HG03457 (cell line): Measurements from ENCODE around the gene HSD11B2.

Experiments used
- ATAC-seq: cut with Tn5 transposase; IDR thresholded peaks from one replicate; pipeline ENCODE4 v1.9.1; 2021; ENCODE audit warnings: moderate number of reproducible peaks; ENCODE audit not compliant: unreplicated experiment

The HSD11B2 gene

DNA sequence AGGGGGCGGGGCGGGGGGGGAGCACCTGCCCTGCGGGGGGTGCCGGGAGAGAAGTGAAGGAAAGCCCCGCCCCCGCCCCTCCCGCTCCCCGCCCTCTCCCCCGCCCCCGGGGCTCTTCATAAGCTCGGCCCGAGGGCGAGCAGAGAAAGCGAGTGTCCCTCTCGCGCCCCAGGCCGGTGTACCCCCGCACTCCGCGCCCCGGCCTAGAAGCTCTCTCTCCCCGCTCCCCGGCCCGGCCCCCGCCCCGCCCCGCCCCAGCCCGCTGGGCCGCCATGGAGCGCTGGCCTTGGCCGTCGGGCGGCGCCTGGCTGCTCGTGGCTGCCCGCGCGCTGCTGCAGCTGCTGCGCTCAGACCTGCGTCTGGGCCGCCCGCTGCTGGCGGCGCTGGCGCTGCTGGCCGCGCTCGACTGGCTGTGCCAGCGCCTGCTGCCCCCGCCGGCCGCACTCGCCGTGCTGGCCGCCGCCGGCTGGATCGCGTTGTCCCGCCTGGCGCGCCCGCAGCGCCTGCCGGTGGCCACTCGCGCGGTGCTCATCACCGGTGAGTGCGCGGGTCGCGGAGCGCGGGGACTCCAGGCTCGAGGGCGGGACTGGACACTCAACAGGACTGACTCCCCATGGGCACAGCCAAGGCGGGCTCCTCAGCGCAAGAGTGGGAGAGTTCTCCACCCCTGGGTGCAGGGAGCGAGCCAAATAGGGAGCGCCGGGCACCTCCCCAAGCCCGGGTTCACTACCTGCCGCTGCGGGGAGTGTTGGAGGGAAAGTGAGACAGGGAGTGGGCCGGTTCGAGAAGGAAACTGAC, at the start of gene HSD11B2:
Gene HSD11B2, plus strand, starts transcription at position 145 of the 798 bp plus-strand sequence. Its CDS starts 128 bp downstream, at position 273.
- ATAC-seq = no peak

DNA sequence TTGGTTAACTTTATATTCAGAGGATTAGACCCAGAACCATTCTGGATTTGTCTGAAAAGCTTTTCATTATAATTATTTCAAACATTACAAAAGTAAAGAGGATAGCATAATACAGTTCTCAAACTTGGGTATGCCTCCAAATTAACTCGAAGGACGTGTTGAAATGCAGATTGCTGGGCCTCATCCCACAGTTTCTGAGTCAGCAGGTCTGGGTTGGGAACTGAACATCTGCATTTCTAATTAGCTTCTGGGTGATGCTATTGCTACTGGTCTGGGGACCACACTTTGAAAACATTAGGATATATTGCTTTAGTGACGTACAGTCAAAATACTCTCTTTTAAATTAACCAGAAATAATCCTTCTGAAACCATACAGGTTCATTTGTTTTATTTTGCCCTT, 47.6 kb upstream of the HSD11B2 start:
- ATAC-seq = no peak

DNA sequence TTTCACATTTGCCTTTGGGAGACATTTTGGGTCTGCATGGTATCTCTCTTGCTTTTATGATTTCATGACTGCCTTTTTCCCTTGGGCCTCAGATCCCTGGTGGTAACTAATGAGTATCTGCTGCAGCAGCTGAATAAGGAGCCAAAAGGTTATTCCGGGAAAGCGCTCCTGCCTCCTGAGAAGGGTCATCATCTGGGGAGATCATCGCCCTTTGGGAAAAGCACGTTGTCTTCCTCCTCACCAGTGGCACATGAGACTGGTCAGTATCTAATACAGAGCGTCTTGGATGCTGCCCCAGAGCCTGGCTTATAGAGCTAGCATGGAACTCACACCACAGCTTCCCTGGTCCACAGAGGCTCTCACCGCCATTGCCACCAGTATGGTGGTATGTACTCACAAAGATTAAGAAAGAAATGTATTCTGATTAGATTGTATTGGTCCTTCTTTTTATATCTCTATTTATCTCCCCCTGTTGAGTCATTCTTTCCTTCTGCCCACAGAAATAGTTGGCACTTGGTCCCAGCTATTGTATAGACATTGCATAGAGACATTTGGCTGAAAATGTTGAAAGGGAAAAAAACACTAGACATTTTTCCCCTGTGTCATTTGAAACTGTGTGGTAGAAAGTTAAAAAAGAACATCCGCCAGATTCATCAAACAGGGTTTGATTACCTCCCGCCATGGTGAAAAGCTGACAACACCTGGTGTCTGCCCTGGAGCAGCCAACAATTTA, 46.0 kb upstream of the HSD11B2 start:
- no peak for ATAC-seq

DNA sequence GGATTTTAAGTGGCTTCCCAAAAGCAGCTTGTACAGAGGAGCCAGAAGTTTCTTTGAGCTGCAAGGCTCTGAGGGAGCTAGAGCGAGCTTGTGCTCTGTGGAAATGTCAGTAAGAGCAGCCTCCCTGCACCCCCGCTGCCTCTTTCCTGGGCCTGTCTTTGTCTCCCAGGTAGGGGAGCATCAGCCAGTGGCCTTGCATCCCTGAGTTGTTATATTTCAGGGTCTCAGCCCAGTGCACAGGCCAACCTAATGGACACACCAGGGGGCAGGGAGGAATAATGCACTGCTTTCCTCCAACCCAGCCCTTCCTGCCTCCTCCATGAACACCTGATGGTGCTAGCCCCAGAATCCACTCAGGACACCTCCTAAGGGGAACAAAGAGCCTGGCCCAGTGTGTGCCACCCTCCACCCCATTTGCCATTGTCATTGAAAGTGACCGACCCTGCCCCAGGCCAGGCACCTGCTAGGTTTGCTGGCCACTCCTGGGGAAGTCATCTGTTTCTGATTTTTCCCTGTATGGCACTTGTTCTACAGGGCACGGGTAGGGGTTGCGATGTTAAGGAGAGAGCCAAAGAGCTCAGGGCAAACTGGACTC, 44.0 kb upstream of the HSD11B2 start:
- ATAC-seq = no peak

DNA sequence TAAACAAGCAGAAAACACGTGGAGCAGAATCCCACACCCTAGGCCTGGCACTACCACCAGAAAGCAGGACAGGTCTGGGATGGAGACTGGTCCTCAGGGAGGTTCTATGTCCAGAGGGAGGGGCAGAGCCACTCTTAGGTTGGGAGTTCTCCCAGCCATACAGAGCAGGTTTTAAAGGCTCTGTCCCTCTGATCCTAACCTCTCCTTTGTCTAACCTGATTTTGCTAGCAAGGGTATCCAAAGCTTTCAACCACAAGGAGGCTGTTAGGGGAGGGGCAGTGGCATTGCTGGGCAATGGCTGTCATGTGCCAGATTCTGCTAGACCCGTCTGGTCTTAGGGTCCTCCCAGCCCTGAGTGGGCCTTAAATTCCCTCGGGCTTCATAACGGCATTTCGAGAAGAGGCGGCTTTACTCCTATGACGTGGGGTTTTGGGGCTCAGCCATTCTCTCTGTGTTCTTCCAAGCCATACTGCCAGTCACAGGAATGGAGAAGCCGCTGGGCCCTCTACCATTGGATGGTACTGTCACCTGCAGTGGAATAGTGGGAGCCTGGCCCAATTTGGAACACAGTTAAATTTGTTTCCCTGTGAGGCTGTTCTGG, 43.3 kb upstream of the HSD11B2 start:
- ATAC-seq = no peak

DNA sequence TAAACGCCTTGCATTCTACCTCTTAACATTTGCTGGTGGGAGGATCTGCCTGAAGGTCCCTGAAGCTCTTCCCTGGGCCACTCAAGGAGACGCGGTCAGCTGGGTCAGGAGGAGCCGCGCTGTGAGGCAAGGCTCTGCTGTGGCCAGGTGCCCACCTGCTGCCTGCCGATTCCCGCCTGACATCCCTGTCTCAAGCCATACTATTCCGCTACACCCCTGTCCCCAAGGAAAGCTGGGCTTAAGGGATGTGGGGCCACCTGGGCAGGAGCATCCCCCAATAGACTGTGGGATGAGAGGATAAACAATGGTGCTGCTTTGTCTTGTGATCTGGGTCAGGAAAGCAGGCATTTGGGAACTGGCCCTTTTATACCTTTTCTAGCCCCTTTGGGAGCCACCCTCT, 42.7 kb upstream of the HSD11B2 start:
- no peak for ATAC-seq

DNA sequence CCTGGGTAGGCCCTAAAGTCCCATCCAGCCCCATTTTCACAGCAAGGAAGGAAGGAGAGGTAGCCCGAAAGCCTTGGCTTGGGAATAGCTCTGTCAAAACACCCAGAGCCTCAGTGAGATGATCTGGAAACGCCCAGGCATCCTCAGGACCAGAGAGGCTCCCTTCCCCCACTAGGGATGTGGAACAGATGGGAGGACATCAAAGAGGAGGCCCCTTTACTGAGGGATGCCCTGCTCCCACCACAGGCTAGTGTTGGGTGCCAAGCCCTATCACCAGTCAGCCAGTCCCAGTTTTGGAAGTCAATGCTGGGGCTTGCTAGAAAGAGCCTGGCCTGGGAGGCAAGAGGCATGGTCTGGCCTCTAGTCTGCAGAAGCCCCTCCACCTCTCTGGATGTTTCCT, 42.3 kb upstream of the HSD11B2 start:
- no peak for ATAC-seq

DNA sequence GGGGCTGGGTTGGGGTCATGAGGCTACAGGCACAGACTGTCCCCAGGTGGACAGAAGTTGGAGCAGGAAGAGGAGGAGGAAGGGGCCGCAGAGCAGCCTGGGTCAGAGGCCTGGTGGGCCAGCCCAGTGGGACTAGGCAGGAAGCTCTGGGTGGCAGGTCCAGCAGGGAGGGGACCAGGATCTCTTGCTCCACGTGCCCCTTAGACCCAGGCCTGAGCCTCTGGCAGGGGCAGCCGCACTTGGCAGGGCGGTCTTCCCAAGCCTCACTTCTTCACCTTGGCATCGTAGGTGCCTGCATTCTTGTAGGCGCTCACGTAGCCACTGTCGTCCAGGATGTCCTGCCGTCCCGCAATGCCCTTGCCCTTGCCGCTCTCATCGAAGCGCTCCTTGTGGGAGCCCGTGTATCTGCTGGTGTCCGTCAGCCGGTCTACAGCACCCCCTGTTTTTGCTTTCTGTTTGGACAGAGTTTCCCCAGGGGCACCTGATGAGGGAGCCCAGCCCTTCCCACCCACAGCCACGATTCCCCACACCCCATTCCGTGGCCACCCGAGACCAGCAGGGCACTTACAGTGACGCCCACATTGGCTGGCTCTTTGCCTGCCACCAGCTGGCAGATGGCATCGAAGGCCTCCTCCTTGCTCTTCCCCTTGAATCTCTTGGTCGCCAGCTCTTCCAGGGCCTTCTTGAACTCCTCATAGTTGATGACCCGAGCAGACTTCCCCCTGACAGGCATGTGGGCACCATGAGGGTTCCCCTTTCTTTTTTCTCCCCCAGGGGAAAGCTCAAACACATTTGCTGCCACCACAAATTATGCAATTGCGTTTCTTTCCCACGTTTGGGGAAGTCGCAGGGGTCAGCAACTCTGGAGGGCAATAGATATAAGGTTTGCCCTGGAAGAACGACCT, 40.8 kb upstream of the HSD11B2 start:
- ATAC-seq = no peak

DNA sequence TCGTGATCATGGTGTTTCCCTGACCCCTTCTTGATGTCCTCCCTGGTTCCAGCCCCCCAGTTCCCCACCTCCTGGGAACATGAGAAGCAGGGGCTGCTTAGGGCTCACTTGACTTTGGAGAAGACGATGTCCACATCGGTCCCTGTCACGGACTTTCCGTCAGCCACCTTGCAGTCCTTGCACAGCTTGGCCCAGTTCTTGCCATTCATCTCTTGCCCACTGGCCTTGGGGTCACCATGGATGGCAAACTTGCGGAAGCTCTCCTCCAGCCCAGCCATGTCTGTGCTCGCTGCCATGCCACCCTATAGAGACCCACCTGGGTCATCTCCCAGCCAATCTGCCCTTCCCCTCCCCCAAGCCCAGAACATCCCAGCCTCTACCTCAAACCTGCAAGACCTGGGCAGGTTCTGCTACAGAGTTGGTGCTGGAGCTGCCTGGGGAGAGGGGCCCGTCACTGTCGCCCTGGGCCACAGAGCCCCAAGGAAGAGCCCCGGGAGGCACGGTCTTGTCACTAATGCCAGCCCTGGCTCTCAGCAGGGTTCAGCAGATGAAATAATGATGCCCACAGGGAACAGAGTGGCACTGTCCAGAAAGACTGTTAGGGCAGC, 40.0 kb upstream of the HSD11B2 start:
- no peak for ATAC-seq

DNA sequence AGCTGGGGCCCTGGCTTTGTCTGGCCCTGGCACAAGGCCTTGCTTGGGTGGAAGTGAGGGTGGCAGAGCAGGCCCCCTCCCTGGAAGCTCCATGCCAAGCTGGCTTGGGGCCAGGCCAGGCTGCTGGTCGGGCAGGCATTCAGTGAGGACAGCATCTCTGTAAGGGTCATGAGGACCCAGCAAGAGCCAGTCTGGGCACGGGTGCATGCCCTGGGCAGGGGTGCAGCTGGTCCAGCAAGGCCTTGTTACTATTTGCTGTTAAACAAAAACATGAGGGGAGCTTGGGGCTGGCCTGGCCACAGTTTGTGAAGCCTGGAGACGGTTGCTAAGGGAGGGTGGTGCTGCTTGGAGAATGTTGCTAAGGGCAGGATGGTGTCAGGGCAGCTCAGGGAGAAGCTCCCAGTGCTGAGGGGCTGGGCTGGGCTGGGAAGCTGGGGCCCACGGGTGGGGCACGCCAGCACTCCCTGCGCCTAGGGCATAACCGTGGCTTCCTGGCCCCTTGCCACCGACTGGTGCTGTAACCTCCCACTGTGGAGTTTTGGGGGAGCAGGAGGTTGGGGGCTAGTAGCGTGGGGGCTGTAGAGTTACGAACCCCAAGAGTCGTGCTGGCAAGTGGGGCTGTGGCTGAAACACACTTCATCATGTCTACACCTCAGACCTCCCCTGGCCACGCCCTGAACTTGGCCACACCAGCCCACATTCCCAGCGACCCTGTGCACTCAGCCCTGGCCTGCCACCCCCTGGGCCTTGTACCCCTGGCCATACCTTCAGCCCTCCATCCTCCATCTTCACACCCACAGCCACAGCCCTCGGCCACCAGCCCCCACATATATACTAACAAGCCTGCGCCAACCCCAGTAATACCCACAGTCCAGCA, 39.3 kb upstream of the HSD11B2 start:
- ATAC-seq = no peak

DNA sequence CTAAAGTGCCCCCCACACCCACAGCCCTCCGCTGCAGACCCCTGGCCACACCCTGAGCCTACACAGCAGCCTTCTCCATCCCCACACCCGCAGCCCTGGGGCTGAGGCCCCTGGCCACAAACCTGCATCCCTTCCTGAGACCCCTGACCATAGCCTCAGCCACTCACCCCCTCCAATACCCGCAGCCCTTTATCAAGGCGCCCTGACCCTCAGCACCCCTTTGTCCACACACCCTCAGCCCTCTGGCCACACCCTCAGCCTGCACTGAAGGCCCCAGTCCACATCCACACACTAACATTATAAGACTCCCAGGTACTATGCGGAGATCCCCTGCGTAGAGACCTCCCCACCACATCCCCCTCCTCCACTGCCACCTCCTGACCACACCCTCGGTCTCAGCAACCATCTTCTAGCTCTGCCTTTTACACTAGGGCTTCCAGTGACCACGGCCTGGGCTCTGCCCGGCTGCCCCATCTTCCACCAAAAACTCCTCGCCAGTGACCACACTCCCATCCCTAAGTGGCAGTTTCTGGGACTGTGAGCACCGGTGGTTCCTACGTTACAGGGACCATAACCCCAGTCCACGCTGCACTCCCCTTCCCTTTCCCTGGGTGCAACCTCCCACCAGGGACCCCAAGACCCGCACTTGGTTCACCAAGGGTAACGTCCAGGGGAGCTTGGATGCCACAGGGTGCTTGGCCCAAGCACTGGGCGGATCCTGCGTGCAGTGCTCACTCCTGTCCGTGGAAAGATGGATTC, 38.4 kb upstream of the HSD11B2 start:
- ATAC-seq = no peak

DNA sequence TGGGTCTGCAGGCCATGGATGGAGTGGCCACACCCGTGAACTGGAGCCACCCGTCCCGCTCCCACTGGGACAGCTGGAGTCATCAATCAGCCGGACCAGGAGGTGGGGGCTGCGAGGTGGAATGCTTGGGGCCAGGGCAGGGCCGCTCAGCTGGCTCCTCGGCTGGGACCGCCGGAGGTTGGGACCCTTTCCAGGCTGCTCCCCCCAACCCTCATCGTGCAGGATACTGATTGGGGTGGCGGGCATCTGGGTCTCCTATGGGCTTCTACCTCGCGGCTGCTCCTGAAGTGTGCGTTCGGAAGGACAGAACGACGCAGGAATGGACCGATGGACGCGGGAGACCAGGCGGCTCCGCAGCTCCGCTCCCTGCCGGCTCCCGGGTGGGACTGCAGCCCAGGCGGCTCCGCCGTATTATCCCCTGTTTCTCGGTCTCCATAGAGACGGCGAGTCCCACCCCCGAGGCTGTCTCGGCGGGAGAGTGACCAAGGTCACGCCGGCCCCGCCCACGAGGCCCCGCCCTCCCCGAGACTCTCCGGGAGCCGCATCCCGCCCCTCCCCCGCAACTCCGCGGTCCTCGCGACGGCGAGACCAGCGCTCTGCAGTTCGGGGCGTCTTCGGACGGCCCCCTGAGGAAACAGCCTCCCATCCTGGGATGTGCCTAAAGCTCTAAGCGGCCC, 37.7 kb upstream of the HSD11B2 start, which contains the start of gene TPPP3:
Gene TPPP3, minus strand, starts transcription at position 388 of the 677 bp plus-strand sequence. CDS start 2,387 bp downstream, outside the sequence.
- no peak for ATAC-seq

DNA sequence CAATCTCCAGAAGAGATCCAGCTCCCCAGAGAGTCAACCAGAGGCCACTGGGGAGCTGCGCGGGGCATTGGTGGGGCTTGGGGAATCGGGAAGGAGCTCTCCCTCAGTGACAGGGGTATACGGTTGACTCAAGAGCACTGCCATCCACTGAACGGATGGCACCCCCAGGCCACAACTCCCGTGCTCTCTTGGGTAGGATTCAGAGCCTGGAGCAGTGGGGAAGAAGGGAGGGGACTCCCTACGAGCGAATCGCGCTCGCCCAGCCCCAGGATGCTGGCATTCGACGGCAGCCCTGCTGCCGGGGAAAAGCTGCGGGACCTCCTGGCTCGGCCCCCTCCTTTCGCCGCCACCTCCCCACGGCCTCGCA, 37.1 kb upstream of the HSD11B2 start:
- ATAC-seq = no peak

DNA sequence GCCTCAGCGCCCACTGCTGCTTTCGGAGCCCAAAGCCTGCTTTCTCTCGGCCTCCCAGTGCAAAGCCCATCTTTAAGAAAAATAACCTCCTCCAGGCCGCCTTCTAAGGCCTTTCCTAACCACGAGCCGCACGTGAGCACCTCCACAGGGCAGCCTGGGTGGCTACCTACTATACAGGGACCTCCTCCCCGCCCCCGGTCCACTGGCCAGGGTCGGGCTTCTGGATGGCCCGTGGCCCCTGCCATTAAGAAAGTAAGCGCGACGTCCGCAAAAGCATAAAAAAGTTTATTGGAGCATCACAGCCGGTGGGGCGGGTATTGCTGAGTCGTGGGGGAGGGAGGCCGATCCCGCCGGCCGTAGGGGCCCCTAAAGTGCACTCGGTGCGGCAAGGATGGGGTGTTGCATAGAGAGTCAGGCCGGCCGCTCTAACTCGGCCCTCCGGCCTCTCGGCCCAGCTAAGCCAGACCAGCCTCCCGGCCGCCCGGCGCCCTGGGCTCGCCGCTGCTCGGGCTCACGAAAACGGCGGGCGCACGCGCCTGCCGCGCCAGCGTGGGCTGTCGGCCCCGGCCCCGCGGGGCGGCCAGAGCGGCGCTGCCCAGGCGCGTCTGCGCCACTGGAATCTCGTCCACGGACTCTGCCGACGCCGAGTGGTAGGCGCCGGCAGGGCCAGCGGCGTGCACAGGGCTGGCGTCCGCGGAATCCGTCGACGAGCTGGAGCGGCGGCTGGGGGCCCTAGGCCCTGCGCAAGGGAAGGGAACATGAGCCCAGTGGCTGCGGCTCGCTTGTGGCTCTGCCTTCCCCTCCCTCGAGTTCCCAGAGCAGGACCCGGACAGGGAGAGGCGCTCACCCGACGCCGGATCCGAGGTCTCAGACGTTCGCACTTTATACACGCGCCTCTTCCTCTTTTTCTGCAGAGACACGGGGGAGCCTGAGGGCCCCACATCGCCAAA, 36.5 kb upstream of the HSD11B2 start:
- no peak for ATAC-seq

DNA sequence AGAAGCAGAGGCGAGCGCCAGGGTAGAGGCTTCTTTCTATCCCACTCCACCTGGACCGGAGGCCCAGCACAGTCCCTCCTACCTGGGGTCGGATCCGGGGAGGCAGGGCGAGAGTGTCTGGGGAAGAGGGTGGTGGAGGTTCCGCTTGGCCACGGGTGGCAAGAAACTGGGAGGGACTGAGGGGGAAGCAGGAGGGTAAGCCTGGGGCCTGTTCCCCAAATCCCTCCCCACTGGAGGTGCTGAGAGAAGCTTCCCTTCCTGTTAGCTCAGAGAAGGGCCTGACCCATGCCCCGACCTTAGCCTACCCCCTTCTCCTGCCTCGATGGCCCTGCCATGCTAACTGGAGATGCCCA, 35.8 kb upstream of the HSD11B2 start:
- no peak for ATAC-seq

DNA sequence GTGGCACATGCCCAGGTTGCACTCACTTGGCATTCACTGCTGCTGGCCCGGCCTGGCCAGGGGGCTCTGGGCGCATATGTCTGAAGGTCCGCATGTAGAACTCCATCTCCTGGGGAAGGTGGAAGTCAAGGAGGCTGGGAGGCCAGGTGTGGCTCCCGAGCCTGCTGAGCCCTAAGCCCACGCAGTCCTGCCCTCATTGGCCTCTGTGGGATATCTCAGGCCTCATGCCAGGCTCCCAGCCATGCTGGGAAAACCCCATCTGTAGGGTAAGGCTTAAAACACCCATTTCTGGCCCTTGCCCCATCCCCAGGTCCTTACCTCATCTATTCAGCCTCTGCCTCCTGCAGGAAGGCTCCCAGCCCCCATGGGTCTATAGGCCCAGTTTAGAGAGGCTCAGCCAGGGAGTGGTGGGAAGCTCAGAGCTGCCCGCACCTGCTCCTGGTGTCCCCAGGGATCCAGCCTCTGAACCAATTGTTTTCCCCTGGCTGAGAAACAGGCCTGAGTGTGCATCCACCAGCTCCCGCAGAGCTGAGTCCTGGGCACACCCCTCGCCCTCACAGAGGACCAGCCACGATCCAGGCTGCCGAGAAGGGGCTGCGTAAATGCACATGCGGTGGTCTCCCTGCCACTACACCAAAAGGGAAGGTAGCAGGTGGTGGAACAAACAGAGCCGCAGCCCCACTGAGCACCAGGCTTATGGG, 35.3 kb upstream of the HSD11B2 start:
- ATAC-seq = no peak
